H54 (cell line): Measurements from ENCODE around the gene VAV1.
A peak's percentile ranks its signal among the peaks of the same experiment; 100 is the strongest.
"Not testable (repeated sequence)": the region's sequence is repeated elsewhere in the genome, so short reads cannot be mapped to it uniquely, and the experiment has no call there.

ENCODE experiments used
- DNase-seq: peaks from one replicate; pipeline ENCODE4 v3.0.0; 2011; ENCODE audit warnings: low spot score, mixed read lengths; ENCODE audit not compliant: insufficient read length
- FAIRE-seq: peaks from 3 replicates; lab custom pipeline; 2011; peaks lifted over from hg19 to GRCh38; lab: Jason Lieb, UNC
- POLR2A ChIP-seq: IDR thresholded peaks from 2 replicates; pipeline ENCODE4 v1.6.1; 2011; ENCODE audit warnings: low read depth, mild to moderate bottlenecking, low read length

VAV1 gene

DNA sequence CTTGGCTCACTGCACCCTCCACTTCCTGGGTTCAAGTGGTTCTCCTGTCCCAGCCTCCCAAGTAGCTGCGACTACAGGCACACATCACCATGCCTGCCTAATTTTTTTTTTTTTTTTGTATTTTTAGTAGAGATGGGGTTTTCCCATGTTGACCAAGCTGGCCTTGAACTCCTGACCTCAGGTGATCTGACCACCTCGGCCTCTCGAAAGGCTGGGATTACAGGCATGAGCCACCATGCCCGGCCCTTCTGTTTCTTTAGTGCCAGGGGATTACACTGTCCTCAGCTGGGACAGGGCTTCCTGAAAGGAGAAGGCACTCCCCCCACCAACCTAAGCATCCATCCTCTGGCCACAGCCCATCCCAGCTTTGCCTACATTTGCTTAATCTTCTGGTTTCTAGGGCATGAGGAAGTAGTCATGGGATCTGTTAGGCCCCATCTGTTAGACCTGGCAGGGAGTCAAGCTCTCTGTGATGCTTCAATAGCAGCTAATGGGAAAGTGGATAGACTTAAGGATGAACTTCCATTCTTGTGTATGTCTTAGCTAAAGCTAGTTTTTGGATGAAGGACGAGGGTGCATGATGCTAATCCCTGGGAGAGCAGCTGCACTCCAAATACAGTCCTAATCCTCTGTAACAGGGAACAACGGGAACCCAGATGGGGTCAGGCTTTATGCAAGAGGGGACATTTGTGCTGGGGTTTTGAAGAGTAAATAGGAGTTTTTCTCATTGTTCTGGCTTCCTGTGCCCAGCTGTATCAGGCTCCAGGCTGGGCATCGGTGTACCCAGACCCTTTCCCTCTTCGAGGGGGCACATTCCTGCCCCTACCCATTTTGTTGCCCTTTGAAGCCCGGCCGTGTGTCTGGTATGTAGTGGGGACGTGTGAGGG, 2.6 kb downstream of the VAV1 start:
- FAIRE-seq = no peak
- DNase-seq = no peak
- no peak for TF ChIP-seq POLR2A

DNA sequence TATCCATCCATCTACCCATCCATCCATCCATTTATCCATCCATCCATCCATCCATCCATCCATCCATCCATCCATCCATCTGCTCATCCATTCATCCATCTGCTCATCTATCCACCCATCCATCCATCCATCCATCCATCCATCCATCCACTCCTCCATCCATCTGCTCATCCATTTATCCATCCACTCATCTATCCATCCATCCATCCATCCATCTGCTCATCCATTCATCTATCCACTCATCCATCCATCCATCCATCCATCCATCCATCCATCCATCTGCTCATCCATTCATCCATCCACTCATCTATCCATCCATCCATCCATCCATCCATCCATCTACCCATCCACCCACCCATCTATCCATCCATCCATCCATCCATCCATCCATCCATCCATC, 3.5 kb downstream of the VAV1 start:
- not testable (repeated sequence) for FAIRE-seq, DNase-seq

DNA sequence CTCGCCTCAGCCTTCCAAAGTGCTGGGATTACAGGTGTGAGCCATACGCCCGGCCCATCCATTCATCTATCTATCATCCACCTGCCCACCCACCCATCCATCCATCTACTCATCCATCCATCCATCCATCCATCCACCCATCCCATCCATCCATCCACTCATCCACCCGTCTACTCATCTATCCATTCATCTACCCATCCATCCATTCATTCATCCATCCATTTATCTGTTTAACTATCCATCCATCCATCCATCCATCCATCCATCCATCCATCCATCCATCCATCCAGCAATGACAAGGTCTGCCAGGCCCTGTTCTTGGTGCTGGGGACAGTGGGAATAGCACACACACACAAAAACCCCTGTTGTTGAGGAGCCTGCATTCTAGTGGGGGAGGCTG, 4.5 kb downstream of the VAV1 start:
- TF ChIP-seq POLR2A = no peak
- FAIRE-seq (no peak), DNase-seq (no peak)

DNA sequence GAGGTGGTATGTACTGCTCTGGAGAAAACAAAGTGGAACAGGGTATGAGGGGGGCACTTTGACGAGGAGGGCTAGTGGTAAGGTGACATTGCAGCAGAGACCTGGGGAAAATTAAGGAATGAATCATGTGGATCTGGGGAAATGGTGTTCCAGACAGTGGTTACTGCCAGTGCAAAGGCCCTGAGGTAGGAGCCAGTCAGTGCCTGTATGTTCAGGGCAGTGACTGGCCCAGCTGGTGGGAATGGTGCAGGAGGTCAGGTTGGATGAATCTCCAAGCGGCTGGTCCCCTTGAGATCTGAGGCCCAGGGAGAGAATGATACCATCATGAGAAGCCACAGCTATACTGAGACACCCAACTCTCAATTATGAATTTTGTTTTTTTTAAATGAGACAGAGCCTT, 4.9 kb downstream of the VAV1 start:
- TF ChIP-seq POLR2A = no peak
- DNase-seq (no peak), FAIRE-seq (no peak)

DNA sequence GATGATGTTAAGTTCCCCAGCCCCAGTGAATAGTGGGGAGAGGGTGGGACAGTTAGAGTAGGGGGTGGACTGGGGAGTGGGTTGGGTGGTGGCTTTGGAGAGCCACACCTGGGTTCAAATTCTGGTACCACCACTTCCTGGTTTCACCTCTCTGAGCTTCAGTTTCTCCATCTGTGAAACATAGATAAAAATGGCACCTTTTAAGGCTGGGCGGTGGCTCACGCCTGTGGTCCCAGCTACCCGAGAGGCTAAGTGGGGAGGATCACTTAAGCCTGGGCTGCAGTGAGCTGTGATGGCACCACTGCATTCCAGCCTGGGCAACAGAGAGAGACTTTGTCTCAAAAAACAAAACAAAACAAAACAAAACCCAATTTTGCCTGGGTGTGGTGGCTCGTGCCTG, 5.9 kb downstream of the VAV1 start:
- DNase-seq = no peak
- TF ChIP-seq POLR2A = no peak
- no peak for FAIRE-seq

DNA sequence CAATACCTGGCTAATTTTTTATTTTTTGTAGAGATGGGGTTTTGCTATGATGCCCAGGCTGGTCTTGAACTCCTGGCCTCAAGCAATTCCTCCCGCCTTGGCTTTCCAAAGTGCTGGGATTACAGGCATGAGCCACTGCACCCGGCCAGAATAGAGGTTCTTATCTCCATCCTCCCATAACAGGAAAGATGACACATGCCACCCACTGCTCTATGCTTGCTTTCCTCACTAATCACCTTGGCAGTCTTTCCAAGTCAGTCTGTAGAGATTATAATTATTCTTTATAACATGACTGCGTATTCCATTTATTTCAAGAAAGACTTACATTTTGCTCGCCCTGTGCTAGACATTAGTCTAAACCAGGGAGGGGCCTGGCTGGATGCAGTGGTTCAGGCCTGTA, 6.7 kb downstream of the VAV1 start:
- FAIRE-seq (no peak), DNase-seq (peak; percentile 48)
- no peak for TF ChIP-seq POLR2A

DNA sequence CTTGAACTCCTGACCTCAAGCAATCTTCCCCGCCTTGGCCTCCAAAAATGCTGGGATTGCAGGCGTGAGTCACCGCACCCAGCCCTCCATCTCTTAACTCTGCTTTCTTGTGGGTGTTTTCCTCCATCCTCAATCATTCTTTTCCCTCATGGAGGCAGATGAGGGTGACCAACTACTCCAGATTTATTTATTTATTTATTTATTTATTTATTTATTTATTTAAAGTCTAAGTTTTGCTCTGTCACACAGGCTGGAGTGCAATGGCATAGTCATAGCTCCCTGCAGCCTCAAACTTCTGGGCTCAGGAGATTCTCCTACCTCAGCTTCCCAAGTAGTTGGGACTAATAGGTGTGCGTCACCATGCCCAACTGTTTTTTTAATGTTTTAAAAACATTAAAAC, 14.9 kb downstream of the VAV1 start:
- TF ChIP-seq POLR2A = no peak
- DNase-seq (no peak), FAIRE-seq (no peak)

DNA sequence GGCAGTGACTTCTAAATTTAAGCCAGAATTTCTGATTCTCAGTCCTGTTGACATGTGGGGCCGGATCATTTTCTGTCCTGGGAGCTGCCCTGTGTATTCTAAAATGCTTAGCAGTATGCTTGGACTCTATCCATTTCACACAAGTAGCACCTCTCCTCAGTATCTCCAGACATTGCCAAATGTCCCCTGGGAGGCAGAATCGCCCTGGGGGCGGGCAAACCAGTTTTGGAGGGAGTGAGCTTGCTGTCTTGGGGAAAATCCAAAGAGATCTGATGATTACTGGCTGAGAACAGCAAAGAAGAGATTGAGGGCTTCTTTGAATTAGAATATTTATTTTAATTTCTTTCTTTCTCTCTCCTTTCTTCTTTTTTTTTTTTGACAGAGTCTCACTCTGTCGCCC, 16.4 kb downstream of the VAV1 start:
- FAIRE-seq (no peak), DNase-seq (no peak)
- no peak for TF ChIP-seq POLR2A

DNA sequence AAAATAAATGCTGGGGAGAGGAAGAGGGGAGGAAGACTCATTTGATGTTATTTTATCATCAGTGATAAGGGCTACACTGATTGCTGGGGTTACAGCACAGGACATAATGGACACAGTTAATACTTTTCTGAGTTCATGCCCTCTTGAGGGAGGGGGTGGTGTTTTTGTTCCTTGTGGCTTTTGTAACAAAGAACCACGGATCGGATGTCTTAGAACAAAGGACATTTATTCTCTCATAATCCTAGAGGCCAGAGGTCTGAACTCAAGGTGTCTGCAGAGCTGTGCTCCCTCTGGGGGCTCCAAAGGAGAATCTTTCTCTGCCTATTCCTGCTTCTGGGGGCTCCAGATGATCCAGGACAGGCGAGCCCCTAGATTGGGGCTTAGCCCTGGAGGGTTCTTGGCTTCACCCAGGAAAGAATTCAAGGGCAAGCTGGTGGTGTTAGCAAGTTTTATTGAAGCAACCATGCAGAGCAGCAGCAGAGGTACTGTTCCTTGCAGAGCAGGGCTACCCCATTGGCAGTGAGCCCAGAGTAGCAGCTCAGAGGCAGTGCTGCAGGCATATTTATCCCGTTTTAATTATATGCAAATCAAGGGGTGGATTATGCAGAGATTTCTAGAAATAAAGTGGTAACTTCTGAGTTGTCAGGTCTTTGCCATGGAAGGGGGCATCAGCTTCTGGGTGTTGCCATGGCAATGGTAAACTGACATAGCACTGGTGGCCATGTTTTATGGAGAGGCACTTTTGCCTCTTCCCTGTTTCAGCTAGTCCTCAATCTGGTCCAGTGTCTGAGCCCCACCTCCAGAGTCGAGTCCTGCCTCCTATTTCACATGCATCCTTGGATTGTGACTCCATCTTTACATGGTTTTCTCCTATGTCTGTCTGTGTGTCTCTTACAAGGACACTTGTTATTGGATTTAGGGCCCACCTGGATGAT, 18.0 kb downstream of the VAV1 start:
- no peak for FAIRE-seq
- no peak for TF ChIP-seq POLR2A
- no peak for DNase-seq

DNA sequence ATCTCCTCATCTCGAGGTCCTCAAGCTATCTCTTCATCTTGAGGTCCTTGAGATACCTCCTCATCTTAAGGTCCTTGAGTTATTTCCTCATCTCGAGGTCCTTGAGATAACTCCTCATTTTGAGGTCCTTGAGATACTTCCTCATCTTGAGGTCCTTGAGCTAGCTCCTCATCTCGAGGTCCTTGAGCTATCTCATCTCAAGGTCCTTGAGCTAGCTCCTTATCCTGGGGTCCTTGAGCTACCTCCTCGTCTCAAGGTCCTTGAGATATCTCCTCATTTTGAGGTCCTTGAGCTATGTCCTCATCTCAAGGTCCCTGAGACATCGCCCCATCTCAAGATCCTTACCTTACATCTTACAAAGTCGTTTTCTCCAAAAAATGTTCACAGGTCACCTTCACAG, 18.7 kb downstream of the VAV1 start:
- FAIRE-seq = no peak
- no peak for TF ChIP-seq POLR2A
- DNase-seq = no peak

DNA sequence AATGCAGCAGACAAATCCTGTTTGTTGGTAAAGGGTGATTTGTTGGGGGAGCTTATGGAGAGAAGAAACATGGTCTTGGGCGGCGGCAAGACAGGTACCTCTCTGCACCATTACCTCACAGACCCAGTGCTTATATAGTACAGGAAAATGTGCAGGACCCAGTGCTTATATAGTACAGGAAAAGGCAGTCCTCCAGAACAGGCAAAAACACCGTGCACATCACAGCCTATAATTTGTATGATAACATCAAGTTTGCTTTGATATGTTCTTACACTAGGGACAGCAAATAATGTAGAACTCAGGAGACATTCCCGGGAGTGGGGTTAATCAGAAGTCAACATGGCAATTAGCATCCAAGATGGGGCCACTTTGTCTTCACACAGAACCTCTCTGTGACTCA, 20.9 kb downstream of the VAV1 start:
- FAIRE-seq (no peak), DNase-seq (no peak)
- no peak for TF ChIP-seq POLR2A

DNA sequence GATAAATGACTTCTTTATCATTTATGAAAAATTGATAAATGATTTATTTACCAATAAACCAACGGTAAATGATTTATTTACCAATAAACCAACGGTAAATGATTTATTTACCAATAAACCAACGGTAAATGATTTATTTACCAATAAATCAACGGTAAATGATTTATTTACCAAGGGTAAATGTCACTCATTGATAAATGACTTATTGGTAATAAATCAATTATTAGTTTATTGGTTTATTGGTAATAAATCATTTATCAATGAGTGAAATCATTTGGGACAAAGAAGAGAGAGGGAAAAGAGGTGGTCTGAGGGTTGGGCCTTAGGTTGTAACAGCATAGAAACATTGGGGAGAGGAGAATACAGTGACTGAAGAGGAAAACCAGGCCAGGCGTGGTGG, 21.5 kb downstream of the VAV1 start:
- TF ChIP-seq POLR2A = no peak
- FAIRE-seq (no peak), DNase-seq (no peak)

DNA sequence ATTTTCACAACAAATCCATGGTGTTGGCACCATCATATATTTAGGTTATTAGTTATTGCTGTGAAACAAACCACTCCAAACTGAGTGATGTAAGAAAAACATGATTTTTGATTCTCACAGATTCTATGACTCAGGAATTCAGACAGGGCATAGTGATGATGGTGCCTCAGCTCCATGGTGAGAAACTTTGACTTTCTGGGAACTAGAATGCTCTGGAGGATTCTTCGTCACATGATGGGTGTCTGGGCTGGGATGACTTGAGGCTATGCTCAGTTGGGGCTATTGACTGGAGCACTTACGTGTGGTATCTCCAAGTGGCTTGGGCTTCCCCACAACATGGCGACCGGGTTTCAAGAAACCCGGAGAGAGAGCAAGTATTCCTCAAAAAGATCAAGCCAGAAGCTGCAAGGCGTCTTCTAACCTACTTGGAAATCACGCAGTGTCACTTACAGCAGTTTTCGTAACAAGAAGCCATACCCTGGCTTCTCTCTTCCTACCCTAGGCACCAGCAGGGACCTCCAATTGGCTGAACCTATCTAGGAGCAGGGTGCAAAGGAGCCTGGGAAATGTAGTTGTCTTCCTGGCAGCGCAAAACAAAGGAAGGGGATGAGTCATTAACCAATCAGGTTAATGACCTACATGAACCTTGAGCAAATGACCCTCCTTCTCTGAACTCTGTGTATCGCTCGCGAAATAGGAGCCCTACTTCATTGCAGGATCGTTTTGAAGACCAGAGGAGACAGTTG, 22.4 kb downstream of the VAV1 start:
- DNase-seq (no peak), FAIRE-seq (no peak)
- TF ChIP-seq POLR2A = no peak

DNA sequence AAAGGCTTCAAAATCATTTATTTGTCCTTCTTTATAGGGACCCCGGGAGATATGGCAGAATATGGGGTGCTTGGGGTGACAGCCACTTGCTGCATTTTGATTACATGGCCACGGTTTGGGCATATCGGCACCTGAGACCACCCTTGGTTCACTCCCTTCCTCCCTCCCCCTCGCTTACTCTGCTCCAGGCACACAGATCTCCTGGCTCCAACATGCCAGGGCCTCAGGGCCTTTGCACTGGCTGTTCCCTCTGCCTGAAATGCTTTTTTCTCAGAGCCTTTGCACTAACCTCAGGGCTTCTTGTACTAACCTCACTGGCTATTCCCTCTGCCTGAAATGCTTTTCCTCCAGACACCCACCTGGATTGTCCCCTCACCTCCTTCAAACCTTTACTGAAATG, 23.8 kb downstream of the VAV1 start:
- FAIRE-seq (no peak), DNase-seq (no peak)
- TF ChIP-seq POLR2A = no peak
